NCI-H1105 (cell line): ENCODE measurements around the gene AKT3.

Experiments
- DNase-seq: peaks from one replicate; lab custom pipeline; 2025; lab: John Stamatoyannopoulos, UW

The AKT3 gene

GRCh38 chr1:243553090-243553489 is 297.0 kb downstream of the AKT3 start:
- no peak for DNase-seq

GRCh38 chr1:243550276-243550675 is 299.8 kb downstream of the AKT3 start:
- DNase-seq = no peak

- no peak for DNase-seq
These were observed 300.3 kb downstream of the AKT3 start for GRCh38 chr1:243549791-243550190.

GRCh38 chr1:243549108-243549507 is 300.9 kb downstream of the AKT3 start:
- DNase-seq = no peak

- no peak for DNase-seq
These were observed 301.5 kb downstream of the AKT3 start for GRCh38 chr1:243548516-243548915.

- DNase-seq = no peak
These were observed 302.2 kb downstream of the AKT3 start for GRCh38 chr1:243547891-243548290.

GRCh38 chr1:243546457-243546856 is 303.6 kb downstream of the AKT3 start:
- DNase-seq = no peak

GRCh38 chr1:243543501-243543900 is 306.5 kb downstream of the AKT3 start:
- no peak for DNase-seq

- DNase-seq = no peak
These were observed 307.2 kb downstream of the AKT3 start for GRCh38 chr1:243542739-243543415.

GRCh38 chr1:243539636-243540035 is 310.4 kb downstream of the AKT3 start:
- no peak for DNase-seq

- no peak for DNase-seq
These were observed 315.0 kb downstream of the AKT3 start for GRCh38 chr1:243535014-243535413.

GRCh38 chr1:243529512-243529911 is 320.5 kb downstream of the AKT3 start:
- DNase-seq = no peak

- no peak for DNase-seq
These were observed 321.5 kb downstream of the AKT3 start for GRCh38 chr1:243528459-243529121.

GRCh38 chr1:243526180-243526579 is 323.9 kb downstream of the AKT3 start:
- no peak for DNase-seq

- no peak for DNase-seq
These were observed 325.0 kb downstream of the AKT3 start for GRCh38 chr1:243525085-243525487.

GRCh38 chr1:243523766-243524165 is 326.3 kb downstream of the AKT3 start:
- no peak for DNase-seq

- DNase-seq = no peak
These were observed 329.2 kb downstream of the AKT3 start for GRCh38 chr1:243520831-243521230.

GRCh38 chr1:243514927-243515326 is 335.1 kb downstream of the AKT3 start:
- no peak for DNase-seq

GRCh38 chr1:243513726-243514491 is 336.1 kb downstream of the AKT3 start:
- DNase-seq = no peak

GRCh38 chr1:243510928-243511327 is 339.1 kb downstream of the AKT3 start:
- DNase-seq = no peak

- DNase-seq = no peak
These were observed 341.1 kb downstream of the AKT3 start for GRCh38 chr1:243508943-243509342.

GRCh38 chr1:243508303-243508713 is 341.7 kb downstream of the AKT3 start:
- DNase-seq = no peak

- no peak for DNase-seq
These were observed 342.3 kb downstream of the AKT3 start for GRCh38 chr1:243507672-243508302.
